ENCODE measurements around the gene HAUS8.

DNA sequence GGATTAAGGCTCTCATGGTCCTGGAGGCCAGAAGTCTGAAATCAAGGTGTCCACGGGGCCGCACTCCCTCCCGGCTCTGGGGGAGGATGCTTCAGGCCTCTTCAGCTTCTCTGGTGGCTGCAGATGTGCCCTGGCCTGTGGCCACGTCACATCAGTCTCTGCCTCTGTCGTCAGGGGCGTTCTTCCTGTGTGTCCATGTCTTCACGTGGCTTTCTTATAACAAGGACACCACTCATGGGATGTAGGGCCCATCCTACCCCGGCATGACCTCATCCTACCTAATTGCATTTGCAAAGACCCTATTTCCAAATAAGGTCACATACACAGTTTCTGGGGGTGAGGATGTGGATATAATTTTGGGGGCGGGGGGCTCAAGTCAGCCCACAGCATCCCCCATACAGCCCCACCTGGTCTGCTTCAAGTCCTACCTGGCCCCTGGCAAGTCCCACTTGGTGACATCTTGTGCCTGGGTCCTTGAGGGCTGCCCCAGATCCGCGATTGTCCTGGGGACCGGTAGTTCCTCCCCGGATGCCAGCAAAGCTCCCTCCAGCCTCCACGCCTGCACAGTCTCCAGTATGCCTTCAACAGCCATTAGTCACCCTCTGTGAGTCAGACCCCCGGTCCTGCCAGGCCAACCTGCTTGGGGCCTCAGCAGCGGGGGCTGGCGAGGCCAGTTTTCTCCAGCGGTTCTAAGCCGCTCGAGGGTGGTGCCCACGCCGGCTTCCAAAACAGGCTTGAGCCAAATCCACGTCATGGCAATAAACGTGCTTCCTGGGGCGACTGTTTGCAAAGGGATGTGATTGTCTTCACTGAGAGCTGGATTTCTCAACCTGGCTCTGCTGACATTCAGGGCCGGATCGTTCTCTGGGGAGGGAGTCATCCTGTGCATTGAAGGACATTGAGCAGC is 32.5 kb upstream of the HAUS8 start:
- TF ChIP-seq, protein P1, sequence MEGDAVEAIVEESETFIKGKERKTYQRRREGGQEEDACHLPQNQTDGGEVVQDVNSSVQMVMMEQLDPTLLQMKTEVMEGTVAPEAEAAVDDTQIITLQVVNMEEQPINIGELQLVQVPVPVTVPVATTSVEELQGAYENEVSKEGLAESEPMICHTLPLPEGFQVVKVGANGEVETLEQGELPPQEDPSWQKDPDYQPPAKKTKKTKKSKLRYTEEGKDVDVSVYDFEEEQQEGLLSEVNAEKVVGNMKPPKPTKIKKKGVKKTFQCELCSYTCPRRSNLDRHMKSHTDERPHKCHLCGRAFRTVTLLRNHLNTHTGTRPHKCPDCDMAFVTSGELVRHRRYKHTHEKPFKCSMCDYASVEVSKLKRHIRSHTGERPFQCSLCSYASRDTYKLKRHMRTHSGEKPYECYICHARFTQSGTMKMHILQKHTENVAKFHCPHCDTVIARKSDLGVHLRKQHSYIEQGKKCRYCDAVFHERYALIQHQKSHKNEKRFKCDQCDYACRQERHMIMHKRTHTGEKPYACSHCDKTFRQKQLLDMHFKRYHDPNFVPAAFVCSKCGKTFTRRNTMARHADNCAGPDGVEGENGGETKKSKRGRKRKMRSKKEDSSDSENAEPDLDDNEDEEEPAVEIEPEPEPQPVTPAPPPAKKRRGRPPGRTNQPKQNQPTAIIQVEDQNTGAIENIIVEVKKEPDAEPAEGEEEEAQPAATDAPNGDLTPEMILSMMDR (IDR thresholded peaks at IDR 0.05 in 4 of 5, conservative IDR thresholded peaks at IDR 0.05 in 1 of 5): no peak
- no peak for TF ChIP-seq POLR2A (IDR thresholded peaks at IDR 0.05)
